HAP-1 (cell line): Measurements from ENCODE around the gene NBAS.

ENCODE experiments used
- DNase-seq, 2 experiments: peaks; one replicate each; pipeline ENCODE4 v3.0.0-alpha.2; 2016 to 2020; ENCODE audit warnings: low spot score in 2 of 2
- H3K27me3 ChIP-seq: fragments of 250-450 bp; sonication (Bioruptor Pico); 2 replicates; pipeline ENCODE4 v1.5.1; 2020; ENCODE audit warnings: low read depth, mild to moderate bottlenecking, moderate library complexity
- H3K36me3 ChIP-seq: fragments of 250-450 bp; sonication (Bioruptor Pico); replicated peaks from 2 replicates; pipeline ENCODE4 v1.5.1; 2020; ENCODE audit warnings: mild to moderate bottlenecking
- H3K4me1 ChIP-seq: fragments of 250-450 bp; sonication (Bioruptor Pico); 2 replicates; pipeline ENCODE4 v1.5.1; 2020; ENCODE audit warnings: mild to moderate bottlenecking
- H3K4me3 ChIP-seq: fragments of 250-450 bp; sonication (Bioruptor Pico); 2 replicates; pipeline ENCODE4 v1.5.1; 2020; ENCODE audit warnings: mild to moderate bottlenecking, moderate library complexity
- H3K9me3 ChIP-seq: fragments of 250-450 bp; sonication (Bioruptor Pico); 2 replicates; pipeline ENCODE4 v1.5.1; 2020; ENCODE audit warnings: mild to moderate bottlenecking, moderate library complexity
- in situ Hi-C: fragments of 300-500 bp; cut with MboI; formaldehyde crosslinking; loops from 3 replicates; pipeline ENCODE4 v1.14.3; 2020; ENCODE audit warnings: low sequenced_read_pairs, inconsistent platforms, mixed read lengths

Gene NBAS

GRCh38 chr2:15168116-15168515, 393.0 kb downstream of the NBAS start:
- H3K27me3 ChIP-seq, result no peaks in the 10 kb centered on the region
- no peaks in the 10 kb centered on the region for H3K4me1 ChIP-seq
- DNase-seq, result no peak
- no peaks in the 10 kb centered on the region for H3K9me3 ChIP-seq
- in situ Hi-C loops, result no loop called here
- H3K4me3 ChIP-seq, result no peak overlapping the region
- H3K36me3 ChIP-seq, result no peaks in the 10 kb centered on the region

GRCh38 chr2:15166878-15167277, 394.3 kb downstream of the NBAS start:
- H3K9me3 ChIP-seq, result no peaks in the 10 kb centered on the region
- no peak for DNase-seq
- H3K36me3 ChIP-seq, result no peaks in the 10 kb centered on the region
- H3K4me1 ChIP-seq, result no peaks in the 10 kb centered on the region
- in situ Hi-C loops, result no loop called here
- H3K27me3 ChIP-seq, result no peaks in the 10 kb centered on the region
- H3K4me3 ChIP-seq, result no peak overlapping the region

- H3K27me3 ChIP-seq, result no peaks in the 10 kb centered on the region
- H3K4me1 ChIP-seq, result peaks cover 10% of the 10 kb centered on the region
- in situ Hi-C loops, result no loop called here
- H3K9me3 ChIP-seq, result no peaks in the 10 kb centered on the region
- no peak overlapping the region for H3K4me3 ChIP-seq
- DNase-seq, result no peak
- no peaks in the 10 kb centered on the region for H3K36me3 ChIP-seq
Measured at GRCh38 chr2:15163326-15163725, 397.8 kb downstream of the NBAS start.

GRCh38 chr2:15162620-15163019, 398.5 kb downstream of the NBAS start:
- in situ Hi-C loops, result no loop called here

GRCh38 chr2:15160201-15160991, 400.7 kb downstream of the NBAS start:
- H3K27me3 ChIP-seq, result no peaks in the 10 kb centered on the region
- in situ Hi-C loops, result no loop called here
- peaks cover 10% of the 10 kb centered on the region for H3K4me1 ChIP-seq
- H3K4me3 ChIP-seq, result no peak overlapping the region
- H3K36me3 ChIP-seq, result no peaks in the 10 kb centered on the region
- no peaks in the 10 kb centered on the region for H3K9me3 ChIP-seq
- DNase-seq, result no peak

More at GRCh38 chr2:15162620-15163019, 398.5 kb downstream of the NBAS start:
- Histone ChIP-seq H3K4me1 (peaks cover 10% of the 10 kb centered on the region), H3K27me3 (no peaks in the 10 kb centered on the region), H3K9me3 (no peaks in the 10 kb centered on the region), H3K4me3 (no peak overlapping the region), H3K36me3 (no peaks in the 10 kb centered on the region)
- no peak for DNase-seq

- H3K4me3 ChIP-seq, result no peak overlapping the region
- H3K36me3 ChIP-seq, result no peaks in the 10 kb centered on the region
- DNase-seq, result peak; percentile 77 to 83
- H3K27me3 ChIP-seq, result no peaks in the 10 kb centered on the region
- in situ Hi-C loops, result no loop called here
- H3K4me1 ChIP-seq, result peaks cover 10% of the 10 kb centered on the region
- H3K9me3 ChIP-seq, result no peaks in the 10 kb centered on the region
Measured at GRCh38 chr2:15159751-15160177, 401.4 kb downstream of the NBAS start.

GRCh38 chr2:15159206-15159605, 401.9 kb downstream of the NBAS start:
- no peaks in the 10 kb centered on the region for H3K9me3 ChIP-seq
- no peak for DNase-seq
- H3K4me1 ChIP-seq, result peaks cover 10% of the 10 kb centered on the region
- H3K36me3 ChIP-seq, result no peaks in the 10 kb centered on the region
- H3K4me3 ChIP-seq, result no peak overlapping the region
- in situ Hi-C loops, result no loop called here
- no peaks in the 10 kb centered on the region for H3K27me3 ChIP-seq

GRCh38 chr2:15158532-15158931, 402.6 kb downstream of the NBAS start:
- no peak overlapping the region for H3K4me3 ChIP-seq
- peaks cover 10% of the 10 kb centered on the region for H3K4me1 ChIP-seq
- in situ Hi-C loops, result no loop called here
- DNase-seq, result no peak
- H3K36me3 ChIP-seq, result no peaks in the 10 kb centered on the region
- H3K27me3 ChIP-seq, result no peaks in the 10 kb centered on the region
- no peaks in the 10 kb centered on the region for H3K9me3 ChIP-seq

GRCh38 chr2:15158100-15158499, 403.0 kb downstream of the NBAS start:
- peaks cover 10% of the 10 kb centered on the region for H3K4me1 ChIP-seq
- H3K9me3 ChIP-seq, result no peaks in the 10 kb centered on the region
- DNase-seq, result peak in 1 of 2 experiments; percentile 51
- in situ Hi-C loops, result no loop called here
- H3K4me3 ChIP-seq, result no peak overlapping the region
- H3K36me3 ChIP-seq, result no peaks in the 10 kb centered on the region
- no peaks in the 10 kb centered on the region for H3K27me3 ChIP-seq

GRCh38 chr2:15155959-15156574, 405.1 kb downstream of the NBAS start:
- H3K36me3 ChIP-seq, result no peaks in the 10 kb centered on the region
- H3K4me3 ChIP-seq, result no peak overlapping the region
- H3K27me3 ChIP-seq, result no peaks in the 10 kb centered on the region
- H3K4me1 ChIP-seq, result peaks cover 10% of the 10 kb centered on the region
- H3K9me3 ChIP-seq, result no peaks in the 10 kb centered on the region
- DNase-seq, result no peak
- in situ Hi-C loops, result no loop called here

- Histone ChIP-seq H3K9me3 (no peaks in the 10 kb centered on the region), H3K4me3 (no peak overlapping the region), H3K4me1 (peaks cover 3% of the 10 kb centered on the region), H3K36me3 (no peaks in the 10 kb centered on the region), H3K27me3 (no peaks in the 10 kb centered on the region)
- in situ Hi-C loops, result no loop called here
- no peak for DNase-seq
Measured at GRCh38 chr2:15154297-15154696, 406.8 kb downstream of the NBAS start.

- no peaks in the 10 kb centered on the region for H3K27me3 ChIP-seq
- H3K4me3 ChIP-seq, result no peak overlapping the region
- no peaks in the 10 kb centered on the region for H3K36me3 ChIP-seq
- no peaks in the 10 kb centered on the region for H3K9me3 ChIP-seq
- no peak for DNase-seq
- H3K4me1 ChIP-seq, result no peaks in the 10 kb centered on the region
- in situ Hi-C loops, result no loop called here
Measured at GRCh38 chr2:15152382-15152781, 408.8 kb downstream of the NBAS start.

GRCh38 chr2:15149063-15149462, 412.1 kb downstream of the NBAS start:
- no peaks in the 10 kb centered on the region for H3K27me3 ChIP-seq

GRCh38 chr2:15147591-15147990, 413.5 kb downstream of the NBAS start:
- H3K27me3 ChIP-seq, result no peaks in the 10 kb centered on the region
- H3K36me3 ChIP-seq, result no peaks in the 10 kb centered on the region
- no peak for DNase-seq
- in situ Hi-C loops, result no loop called here
- no peaks in the 10 kb centered on the region for H3K9me3 ChIP-seq
- H3K4me3 ChIP-seq, result no peak overlapping the region
- no peaks in the 10 kb centered on the region for H3K4me1 ChIP-seq

More at GRCh38 chr2:15149063-15149462, 412.1 kb downstream of the NBAS start:
- Histone ChIP-seq H3K36me3 (no peaks in the 10 kb centered on the region), H3K4me1 (no peaks in the 10 kb centered on the region), H3K9me3 (no peaks in the 10 kb centered on the region), H3K4me3 (no peak overlapping the region)
- in situ Hi-C loops, result no loop called here
- DNase-seq, result no peak
